Lower leg skin (tissue), 3 donors: Measurements from ENCODE around the gene ITSN1.

Experiments used
- CTCF ChIP-seq, 3 donors: fragments of 450-650 bp; IDR thresholded peaks; one replicate each; pipeline ENCODE4 v1.5.1; 2016; ENCODE audit warnings: antibody characterized with exemption in 3 of 3, mild to moderate bottlenecking in 3 of 3, moderate library complexity in 2 of 3
- POLR2A ChIP-seq, 2 donors: fragments of 450-650 bp; IDR thresholded peaks; one replicate each; pipeline ENCODE4 v1.6.1; 2016 to 2017; ENCODE audit warnings: antibody characterized with exemption in 2 of 2, mild to moderate bottlenecking in 1 of 2, moderate library complexity in 1 of 2

GRCh38 chr21:33651965-33652680, 9.8 kb downstream of the ITSN1 start:
- TF ChIP-seq CTCF (IDR thresholded peaks at IDR 0.05) (no peak), POLR2A (IDR thresholded peaks at IDR 0.05) (no peak)
